ENCODE results near the gene PAFAH1B2.
"Not testable (repeated sequence)": the region's sequence is repeated elsewhere in the genome, so short reads cannot be mapped to it uniquely, and the experiment has no call there.

PAFAH1B2 gene

DNA sequence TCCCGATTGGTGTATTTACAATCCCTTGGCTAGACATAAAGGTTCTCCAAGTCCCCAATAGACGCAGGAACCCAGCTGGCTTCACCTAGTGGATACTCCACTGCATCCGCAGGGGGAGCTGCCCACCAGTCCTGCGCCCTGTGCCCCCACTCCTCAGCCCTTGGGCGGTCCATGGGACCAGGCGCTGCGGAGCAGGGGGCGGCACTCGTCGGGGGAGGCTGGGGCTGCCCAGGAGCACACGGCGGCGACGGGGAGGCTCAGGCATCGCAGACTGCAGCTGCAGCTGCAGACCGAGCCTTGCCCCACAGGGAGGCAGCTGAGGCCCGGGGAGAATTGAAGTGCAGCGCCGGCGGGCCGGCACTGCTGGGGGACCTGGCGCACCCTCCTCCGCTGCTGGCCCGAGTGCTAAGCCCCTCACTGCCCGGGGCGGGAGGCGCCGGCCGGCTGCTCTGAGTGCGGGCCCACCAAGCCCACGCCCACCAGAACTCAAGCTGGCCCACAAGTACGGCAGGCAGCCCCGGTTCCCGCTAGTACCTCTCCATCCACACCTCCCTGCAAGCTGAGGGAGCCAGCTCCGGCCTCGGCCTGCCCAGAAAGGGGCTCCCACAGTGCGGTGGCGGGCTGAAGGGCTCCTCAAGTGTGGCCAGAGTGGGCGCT is 33.7 kb upstream of the PAFAH1B2 start:
- no peak for TF ChIP-seq ZNF274 (IDR thresholded peaks at IDR 0.05; ENCODE audit: low read depth, low read length)
- no peak overlapping the region for H3K4me3 ChIP-seq (ENCODE audit: low read length)

DNA sequence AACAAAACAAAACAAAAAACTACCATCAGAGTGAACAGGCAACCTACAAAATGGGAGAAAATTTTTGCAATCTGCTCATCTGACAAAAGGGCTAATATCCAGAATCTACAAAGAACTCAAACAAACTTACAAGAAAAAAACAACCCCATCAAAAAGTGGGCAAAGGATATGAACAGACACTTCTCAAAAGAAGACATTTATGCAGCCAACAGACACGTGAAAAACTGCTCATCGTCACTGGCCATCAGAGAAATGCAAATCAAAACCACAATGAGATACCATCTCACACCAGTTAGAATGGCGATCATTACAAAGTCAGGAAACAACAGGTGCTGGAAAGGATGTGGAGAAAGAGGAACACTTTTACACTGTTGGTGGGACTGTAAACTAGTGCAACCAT is 31.6 kb upstream of the PAFAH1B2 start:
- H3K4me3 ChIP-seq (ENCODE audit: low read length) = not testable (repeated sequence)

DNA sequence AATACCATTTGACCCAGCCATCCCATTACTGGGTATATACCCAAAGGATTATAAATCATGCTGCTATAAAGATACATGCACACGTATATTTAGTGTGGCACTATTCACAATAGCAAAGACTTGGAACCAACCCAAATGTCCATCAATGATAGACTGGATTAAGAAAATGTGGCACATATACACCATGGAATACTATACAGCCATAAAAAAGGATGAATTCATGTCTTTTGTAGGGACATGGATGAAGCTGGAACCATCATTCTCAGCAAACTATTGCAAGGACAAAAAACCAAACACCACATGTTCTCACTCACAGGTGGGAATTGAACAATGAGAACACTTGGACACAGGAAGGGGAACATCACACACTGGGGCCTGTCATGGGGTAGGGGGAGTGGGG is 31.1 kb upstream of the PAFAH1B2 start:
- not testable (repeated sequence) for H3K4me3 ChIP-seq (ENCODE audit: low read length)

DNA sequence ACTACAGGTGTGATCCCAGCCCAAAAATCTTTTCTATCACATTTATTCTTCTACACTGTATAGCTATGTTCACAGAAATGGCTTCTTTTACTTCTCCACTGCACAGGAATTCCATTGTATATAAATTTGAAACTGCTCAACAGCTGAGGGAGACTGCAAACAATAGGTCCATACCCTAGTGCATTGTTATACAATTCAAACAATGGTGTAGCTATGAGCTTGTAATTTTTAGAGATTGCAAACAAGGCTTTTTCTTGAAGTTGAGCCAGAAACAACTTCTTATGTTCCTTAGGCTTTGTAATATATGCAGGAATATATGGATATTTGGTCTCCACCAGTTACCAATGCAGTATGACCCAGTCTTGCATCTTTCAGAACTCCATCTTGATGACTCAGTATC is 26.4 kb upstream of the PAFAH1B2 start:
- no peak overlapping the region for H3K4me3 ChIP-seq (ENCODE audit: low read length)
- no peak for TF ChIP-seq ZNF274 (IDR thresholded peaks at IDR 0.05; ENCODE audit: low read depth, low read length)

DNA sequence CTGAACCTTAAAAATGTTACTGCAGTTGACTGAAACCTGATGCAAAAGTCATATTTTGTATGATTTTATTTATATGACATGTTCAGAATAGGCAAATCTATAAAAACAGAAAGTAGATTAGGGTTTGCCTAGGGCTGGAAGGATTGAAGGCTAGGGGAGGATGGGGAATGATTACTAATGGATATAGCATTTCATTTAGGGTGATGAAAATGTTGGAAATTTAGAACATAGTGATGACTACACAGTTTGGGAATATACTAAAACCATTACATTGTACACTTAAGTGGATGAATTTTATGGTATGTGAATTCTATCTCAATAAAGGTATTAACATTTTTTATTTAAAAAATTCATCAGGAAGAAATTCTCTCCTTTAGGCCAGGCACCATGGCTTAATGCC is 22.9 kb upstream of the PAFAH1B2 start:
- TF ChIP-seq ZNF274 (IDR thresholded peaks at IDR 0.05; ENCODE audit: low read depth, low read length) = no peak
- H3K4me3 ChIP-seq (ENCODE audit: low read length) = no peak overlapping the region

DNA sequence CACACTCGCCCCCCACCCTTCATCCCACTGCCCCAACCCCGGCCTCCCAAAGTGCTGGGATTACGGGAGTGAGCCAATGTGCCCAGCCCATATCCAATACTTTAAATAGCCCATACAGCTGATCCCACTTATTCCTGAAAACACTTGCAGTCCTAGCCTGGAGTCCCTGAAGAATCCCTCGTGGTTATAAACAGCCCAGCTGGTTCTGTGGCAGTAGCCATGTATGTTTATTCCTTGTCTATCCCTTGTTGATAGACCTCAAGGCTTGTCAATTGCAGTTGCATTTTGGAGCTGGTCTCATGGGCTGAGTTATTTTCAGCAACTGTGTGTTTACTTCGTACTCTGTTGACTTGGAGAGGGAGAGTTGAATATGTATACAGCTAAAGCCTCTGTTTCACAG is 21.5 kb upstream of the PAFAH1B2 start:
- no peak overlapping the region for H3K4me3 ChIP-seq (ENCODE audit: low read length)
- no peak for TF ChIP-seq ZNF274 (IDR thresholded peaks at IDR 0.05; ENCODE audit: low read depth, low read length)

DNA sequence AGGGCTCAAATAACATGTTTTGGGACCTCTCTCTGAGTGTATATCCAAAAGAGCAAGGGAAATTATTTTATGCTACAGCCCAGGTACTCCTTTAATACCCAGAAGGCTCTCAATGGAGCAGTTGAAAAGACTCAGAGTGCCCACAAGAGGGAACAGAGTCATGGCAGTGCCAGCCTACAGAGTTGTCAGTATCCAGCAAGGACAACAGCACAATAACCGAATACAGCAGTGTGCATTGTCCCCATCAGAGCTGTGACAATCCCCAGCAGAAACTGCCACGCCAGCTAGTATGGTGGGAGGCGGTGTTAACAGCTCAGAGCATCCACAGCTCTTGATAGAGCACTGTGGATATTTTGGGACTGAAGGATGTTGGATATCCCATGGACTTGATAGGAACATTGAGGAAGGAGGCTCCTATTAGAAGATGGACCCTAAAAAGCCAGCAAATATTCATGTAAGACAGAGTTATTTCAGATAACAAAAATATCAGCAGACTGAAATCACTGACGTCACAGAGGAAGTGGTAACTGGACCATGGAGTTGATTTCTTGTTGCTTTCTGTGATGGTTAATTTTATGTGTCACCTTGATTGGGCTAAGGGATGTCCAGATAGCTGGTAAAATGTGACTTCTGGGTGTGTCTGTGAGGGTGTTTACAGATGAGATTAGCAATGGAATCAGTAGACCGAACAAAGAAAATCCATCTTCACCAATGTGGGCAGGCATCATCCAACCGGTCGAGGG is 17.7 kb upstream of the PAFAH1B2 start:
- H3K4me3 ChIP-seq (ENCODE audit: low read length) = no peak overlapping the region
- TF ChIP-seq ZNF274 (IDR thresholded peaks at IDR 0.05; ENCODE audit: low read depth, low read length) = no peak

DNA sequence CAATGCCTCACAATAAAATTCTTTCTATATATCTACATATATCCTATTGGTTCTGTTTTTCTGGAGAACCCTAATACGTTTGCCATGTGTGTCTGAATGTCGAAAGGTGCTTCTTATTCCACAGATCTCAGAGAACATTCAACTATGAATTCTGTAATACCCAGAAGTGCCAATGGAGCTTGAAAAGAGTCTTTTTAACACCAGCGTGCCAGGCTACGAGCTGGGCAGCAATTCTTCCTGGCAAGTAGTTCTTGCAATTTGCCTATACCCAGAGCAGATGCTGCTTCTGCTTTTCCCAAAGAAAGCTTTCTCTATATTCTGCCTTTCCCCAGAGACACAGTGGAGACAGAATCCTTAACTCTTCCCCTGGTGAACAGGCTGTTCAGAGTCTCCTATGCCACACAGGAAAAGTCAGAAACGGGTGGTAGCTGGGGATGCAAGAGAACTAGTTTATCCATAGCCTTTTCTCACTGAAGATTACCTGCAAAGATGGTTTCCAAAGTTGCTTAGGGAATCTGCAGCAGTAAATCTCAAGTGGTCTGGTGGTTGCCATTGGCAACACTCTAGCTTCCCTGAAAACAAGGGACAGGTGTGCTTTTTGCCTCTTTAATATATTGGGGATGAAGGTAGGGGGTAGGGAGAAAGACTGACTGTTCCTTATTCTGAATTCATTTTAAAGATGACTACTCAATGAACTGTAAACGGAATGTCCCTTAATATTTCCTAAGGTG is 16.8 kb upstream of the PAFAH1B2 start:
- TF ChIP-seq ZNF274 (IDR thresholded peaks at IDR 0.05; ENCODE audit: low read depth, low read length) = no peak

DNA sequence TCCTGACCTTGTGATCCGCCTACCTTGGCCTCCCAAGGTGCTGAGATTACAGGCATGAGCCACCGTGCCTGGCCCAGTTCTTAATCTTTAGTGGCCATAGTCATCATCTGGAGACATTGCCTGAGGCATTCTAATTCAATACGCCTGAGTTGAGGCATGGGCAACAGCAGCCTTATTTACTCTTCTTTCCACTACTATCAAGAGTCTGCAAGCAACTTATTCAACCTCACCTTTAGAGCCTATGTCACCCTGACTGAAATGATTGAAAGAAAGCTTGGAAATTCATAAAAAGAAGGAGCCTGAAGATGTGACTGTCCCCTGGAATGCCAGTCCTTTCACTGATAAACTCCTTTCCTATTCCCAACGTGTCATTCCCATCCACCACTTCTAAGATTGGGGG is 15.8 kb upstream of the PAFAH1B2 start:
- no peak overlapping the region for H3K4me3 ChIP-seq (ENCODE audit: low read length)
- no peak for TF ChIP-seq ZNF274 (IDR thresholded peaks at IDR 0.05; ENCODE audit: low read depth, low read length)

More for the DNA sequence above, 16.8 kb upstream of the PAFAH1B2 start:
- H3K4me3 ChIP-seq (ENCODE audit: low read length) = no peak overlapping the region

DNA sequence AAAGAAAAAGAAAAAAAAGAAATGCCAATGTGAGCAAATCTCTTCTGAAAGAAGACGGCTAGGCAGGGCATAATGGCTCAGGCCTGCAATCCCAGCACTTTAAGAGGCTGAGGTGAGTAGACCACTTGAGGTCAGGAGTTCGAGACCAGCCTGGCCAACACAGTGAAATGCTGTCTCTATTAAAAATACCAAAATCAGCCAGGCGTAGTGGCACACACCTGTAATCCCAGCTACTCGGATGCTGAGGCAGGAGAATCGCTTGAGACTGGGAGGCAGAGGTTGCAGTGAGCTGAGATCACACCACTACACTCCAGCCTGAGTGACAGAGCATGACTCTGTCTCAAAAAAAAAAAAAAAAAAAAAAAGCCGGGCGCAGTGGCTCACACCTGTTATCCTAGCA is 13.7 kb upstream of the PAFAH1B2 start:
- not testable (repeated sequence) for H3K4me3 ChIP-seq (ENCODE audit: low read length)

DNA sequence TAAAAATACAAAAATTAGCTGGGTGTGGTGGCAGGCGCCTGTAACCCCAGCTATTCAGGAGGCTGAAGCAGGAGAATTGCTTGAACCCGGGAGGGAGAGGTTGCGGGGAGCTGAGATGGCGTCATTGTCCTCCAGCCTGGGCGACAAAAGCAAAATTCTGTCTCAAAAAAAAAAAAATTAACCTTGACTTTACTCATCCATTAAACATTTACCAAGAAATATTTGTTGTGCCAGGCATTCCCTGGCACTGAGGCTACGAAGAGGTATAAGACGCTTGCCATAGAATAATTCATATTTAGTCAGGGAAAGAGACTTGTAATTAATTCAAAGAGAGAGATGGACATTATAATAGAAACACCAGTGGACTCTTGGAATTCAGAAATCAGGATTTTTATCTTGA is 13.2 kb upstream of the PAFAH1B2 start:
- TF ChIP-seq ZNF274 (IDR thresholded peaks at IDR 0.05; ENCODE audit: low read depth, low read length) = no peak

DNA sequence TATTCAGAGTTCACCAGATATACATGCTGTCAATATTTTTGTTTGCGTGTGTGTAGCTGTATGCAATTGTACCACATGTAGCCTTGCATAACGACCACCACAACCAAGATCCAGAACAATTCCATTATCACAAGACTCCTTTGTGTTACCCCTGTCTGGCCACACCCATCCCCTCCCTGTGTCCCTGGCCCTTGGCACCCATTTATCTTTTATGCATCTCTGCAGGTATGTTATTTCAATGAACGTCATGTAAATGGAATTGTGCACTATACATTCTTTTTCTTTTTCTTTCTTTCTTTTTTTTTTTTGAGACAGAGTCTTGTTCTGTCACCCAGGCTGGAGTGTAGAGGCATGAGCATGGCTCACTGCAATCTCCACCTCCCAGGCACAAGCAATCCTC is 9.7 kb upstream of the PAFAH1B2 start:
- TF ChIP-seq ZNF274 (IDR thresholded peaks at IDR 0.05; ENCODE audit: low read depth, low read length) = no peak
- no peak overlapping the region for H3K4me3 ChIP-seq (ENCODE audit: low read length)

More for the DNA sequence above, 13.2 kb upstream of the PAFAH1B2 start:
- H3K4me3 ChIP-seq (ENCODE audit: low read length) = no peak overlapping the region

DNA sequence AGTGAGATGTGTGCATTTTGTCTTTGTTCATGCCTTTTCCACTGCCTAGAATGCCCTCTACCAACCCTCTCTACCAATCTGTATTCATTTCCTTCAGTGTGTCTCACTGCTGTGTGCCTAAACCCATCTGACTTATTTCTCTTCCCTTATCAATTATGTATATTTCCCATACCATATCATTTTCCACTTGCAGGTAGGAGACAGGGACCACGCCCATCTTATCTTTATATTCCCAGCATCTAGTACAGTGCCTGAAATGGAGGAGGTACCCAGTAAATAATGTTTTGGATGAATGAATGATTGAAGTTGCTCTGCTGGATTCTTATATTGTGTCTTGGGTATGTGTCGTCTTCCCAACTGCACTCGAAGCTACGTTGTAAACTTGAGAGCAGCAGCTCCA is 9.1 kb upstream of the PAFAH1B2 start:
- H3K4me3 ChIP-seq (ENCODE audit: low read length) = not testable (repeated sequence)

DNA sequence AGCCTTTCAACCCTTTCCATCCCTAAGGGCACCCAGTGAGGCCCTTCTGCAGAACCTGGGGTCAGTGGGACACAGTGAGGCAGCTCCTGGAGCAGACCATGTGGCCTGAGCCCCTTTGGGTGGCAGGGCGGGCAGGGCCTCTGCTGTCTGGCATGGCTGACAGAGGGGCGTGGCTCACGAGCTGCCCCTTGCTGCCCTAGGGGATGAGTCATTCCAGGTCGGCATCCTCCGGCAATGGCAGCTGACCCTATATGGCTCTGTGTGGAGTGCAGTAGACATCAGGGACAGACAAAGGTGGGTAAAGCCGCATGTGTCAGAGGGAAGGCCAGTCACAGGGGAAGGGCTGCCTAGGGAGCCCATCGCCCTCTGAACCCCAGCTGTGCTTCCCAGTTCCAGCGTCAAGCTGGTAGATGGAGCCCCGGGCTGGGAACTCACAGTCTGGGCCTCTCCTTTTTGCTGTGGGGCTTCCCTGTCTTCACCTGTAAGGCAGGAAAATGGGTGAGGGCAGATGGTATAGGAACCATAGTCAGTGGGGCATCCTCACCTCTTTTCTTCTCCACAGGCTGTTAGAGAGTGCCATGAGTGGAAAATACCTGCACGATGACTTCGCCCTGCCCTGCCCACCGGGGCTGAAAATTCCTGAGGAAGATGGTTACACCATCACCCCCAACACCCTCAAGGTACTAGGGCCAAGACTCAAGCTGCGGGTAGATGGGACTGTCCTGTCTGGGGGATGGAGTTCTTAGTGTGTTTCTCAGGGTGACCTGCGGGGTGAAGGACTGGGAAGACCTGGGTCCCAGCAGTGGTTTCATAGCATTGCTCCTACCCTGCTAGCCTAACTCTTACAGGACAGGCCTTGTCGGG is 6.6 kb upstream of the PAFAH1B2 start:
- not testable (repeated sequence) for H3K4me3 ChIP-seq (ENCODE audit: low read length)

DNA sequence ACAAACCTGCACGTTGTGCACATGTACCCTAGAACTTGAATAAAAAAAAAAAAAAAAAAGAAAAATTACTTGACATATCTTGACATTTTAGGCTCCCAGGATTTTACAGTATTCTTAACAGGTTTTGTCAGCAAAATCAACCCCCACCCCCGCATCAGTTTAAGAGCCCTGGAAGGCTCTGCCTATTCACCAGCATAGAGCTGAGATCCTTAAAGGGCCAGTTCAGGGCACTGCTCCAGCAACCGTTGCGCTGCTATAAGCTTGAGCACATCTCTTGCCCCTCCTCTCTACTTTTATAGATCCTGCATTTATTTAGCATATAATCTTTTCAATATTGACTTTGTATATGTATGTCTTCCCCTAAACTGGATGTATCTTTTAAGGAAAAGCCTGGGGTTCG is 697 bp upstream of the PAFAH1B2 start:
- no peak for TF ChIP-seq ZNF274 (IDR thresholded peaks at IDR 0.05; ENCODE audit: low read depth, low read length)
- peak overlapping the region; percentile 78 for H3K4me3 ChIP-seq (ENCODE audit: low read length)
